HepG2 (cell line): ENCODE results near the gene CAPG. TPM values are rescaled to one million over a fixed set of nuclear protein-coding genes. Genes with fewer than 3 reads are reported as not detected.

Experiments
- CBFB ChIP-seq: sonication (generic); formaldehyde crosslinking; IDR thresholded peaks from 2 replicates; pipeline ENCODE4 v1.4.0; 2020; ENCODE audit warnings: missing genetic modification reagents
- CEBPB ChIP-seq: IDR thresholded peaks from 2 replicates; pipeline ENCODE4 v1.6.1; 2011; ENCODE audit warnings: low read depth, low read length, improper control_type of control experiment, borderline replicate concordance
- EHMT2 ChIP-seq: fragments of 200-600 bp; sonication (generic); IDR thresholded peaks from 2 replicates; pipeline ENCODE4 v1.7.0; 2017; ENCODE audit warnings: antibody characterized with exemption, low read depth, low read length, borderline replicate concordance
- ETV6 ChIP-seq: sonication (generic); formaldehyde crosslinking; conservative IDR thresholded peaks from 2 replicates; pipeline ENCODE4 v1.4.0; 2020; ENCODE audit warnings: missing genetic modification reagents
- GATAD1 ChIP-seq: IDR thresholded peaks from 2 replicates; pipeline ENCODE4 v1.6.1; 2016; ENCODE audit warnings: missing genetic modification reagents, missing compliant biosample characterization
- GPN1 ChIP-seq: sonication (generic); formaldehyde crosslinking; IDR thresholded peaks from 2 replicates; pipeline ENCODE4 v1.5.1; 2020; ENCODE audit warnings: missing genetic modification reagents, borderline replicate concordance
- HDAC1 ChIP-seq: sonication (generic); formaldehyde crosslinking; IDR thresholded peaks from 2 replicates; pipeline ENCODE4 v1.5.1; 2020; ENCODE audit warnings: mild to moderate bottlenecking, missing genetic modification reagents
- MBD4 ChIP-seq: IDR thresholded peaks from 2 replicates; pipeline ENCODE4 v1.6.1; 2012; ENCODE audit warnings: low read length, inconsistent platforms, borderline replicate concordance
- NFE2 ChIP-seq: sonication (generic); formaldehyde crosslinking; IDR thresholded peaks from 2 replicates; pipeline ENCODE4 v1.4.0; 2020; ENCODE audit warnings: missing genetic modification reagents
- PRPF4 ChIP-seq: fragments of 200-400 bp; formaldehyde crosslinking; IDR thresholded peaks from 2 replicates; pipeline ENCODE4 v1.6.1; 2016; ENCODE audit warnings: low read length, low read depth; ENCODE audit not compliant: poor library complexity, severe bottlenecking
- RXRA ChIP-seq: sonication (generic); formaldehyde crosslinking; IDR thresholded peaks from 2 replicates; pipeline ENCODE4 v1.5.1; 2020; ENCODE audit warnings: missing genetic modification reagents
- TFE3 ChIP-seq: IDR thresholded peaks from 2 replicates; pipeline ENCODE4 v1.6.1; 2016
- ZBTB20 ChIP-seq: sonication (generic); formaldehyde crosslinking; IDR thresholded peaks from 2 replicates; pipeline ENCODE4 v1.8.1; 2023; ENCODE audit warnings: missing genetic modification reagents, low read depth, mild to moderate bottlenecking, borderline replicate concordance
- ZBTB8A ChIP-seq: sonication (generic); formaldehyde crosslinking; IDR thresholded peaks from 2 replicates; pipeline ENCODE4 v1.4.0; 2020; ENCODE audit warnings: mild to moderate bottlenecking, low read depth, missing genetic modification reagents, borderline replicate concordance
- ZNF260 ChIP-seq: sonication (generic); formaldehyde crosslinking; IDR thresholded peaks from 2 replicates; pipeline ENCODE4 v1.4.0; 2020; ENCODE audit warnings: missing genetic modification reagents, low read depth, mild to moderate bottlenecking, borderline replicate concordance
- ZNF572 ChIP-seq: sonication (generic); formaldehyde crosslinking; IDR thresholded peaks from 2 replicates; pipeline ENCODE4 v1.5.1; 2020; ENCODE audit warnings: mild to moderate bottlenecking, missing genetic modification reagents
- ZNF720 ChIP-seq: sonication (generic); formaldehyde crosslinking; IDR thresholded peaks from 2 replicates; pipeline ENCODE4 v1.4.0; 2020; ENCODE audit warnings: missing genetic modification reagents
- ZNF776 ChIP-seq: sonication (generic); formaldehyde crosslinking; IDR thresholded peaks from 2 replicates; pipeline ENCODE4 v1.4.0; 2020; ENCODE audit warnings: mild to moderate bottlenecking, missing genetic modification reagents
- polyA plus RNA-seq, 8 experiments: library from polyadenylated mRNA; depleted of rRNA in 3 of 8; stranded (reverse) in 7 of 8; unstranded in 1 of 8; fragments of >200 nt; fragmentation: Illumina TruSeq in 4 of 8; extraction: Trizol in 4 of 8; gene quantifications; 2 replicates each; pipeline versions ENCODE4 v1.2.1 to v1.2.3, GENCODE V29; 2011 to 2016; ENCODE audit warnings: low read depth in 4 of 8, missing spikeins in 1 of 8, mixed read lengths in 1 of 8; ENCODE audit not compliant: insufficient read depth in 1 of 8
- total RNA-seq, 5 experiments: library from RNA; depleted of rRNA; stranded (reverse); fragments of >200 nt; fragmentation: Illumina TruSeq; extraction: Trizol; gene quantifications; 2 replicates each; pipeline ENCODE4 v1.2.3, GENCODE V29; 2016; ENCODE audit warnings: low read depth in 1 of 5
- TF ChIP-seq, protein P1 (sequence below): sonication (generic); formaldehyde crosslinking; IDR thresholded peaks from 2 replicates; pipeline ENCODE4 v1.5.1; 2020; ENCODE audit warnings: mild to moderate bottlenecking, missing genetic modification reagents, moderate library complexity
- TF ChIP-seq, protein P2 (sequence below): sonication (generic); formaldehyde crosslinking; IDR thresholded peaks from 2 replicates; pipeline ENCODE4 v1.5.1; 2020; ENCODE audit warnings: missing genetic modification reagents, mild to moderate bottlenecking, borderline replicate concordance
- TF ChIP-seq, protein P3 (sequence below): sonication (generic); formaldehyde crosslinking; IDR thresholded peaks from 2 replicates; pipeline ENCODE4 v1.9.0; 2021; ENCODE audit warnings: missing genetic modification reagents, borderline replicate concordance
- TF ChIP-seq, protein P4 (sequence below): sonication (generic); formaldehyde crosslinking; IDR thresholded peaks from 2 replicates; pipeline ENCODE4 v1.5.0; 2020; ENCODE audit warnings: missing genetic modification reagents

Gene CAPG
- total and polyA plus RNA-seq, 2 of the 13 experiments (the other 11 are each of a cell fraction or from before 2014, with no cell fraction given): 12.7 to 18.2 TPM

DNA sequence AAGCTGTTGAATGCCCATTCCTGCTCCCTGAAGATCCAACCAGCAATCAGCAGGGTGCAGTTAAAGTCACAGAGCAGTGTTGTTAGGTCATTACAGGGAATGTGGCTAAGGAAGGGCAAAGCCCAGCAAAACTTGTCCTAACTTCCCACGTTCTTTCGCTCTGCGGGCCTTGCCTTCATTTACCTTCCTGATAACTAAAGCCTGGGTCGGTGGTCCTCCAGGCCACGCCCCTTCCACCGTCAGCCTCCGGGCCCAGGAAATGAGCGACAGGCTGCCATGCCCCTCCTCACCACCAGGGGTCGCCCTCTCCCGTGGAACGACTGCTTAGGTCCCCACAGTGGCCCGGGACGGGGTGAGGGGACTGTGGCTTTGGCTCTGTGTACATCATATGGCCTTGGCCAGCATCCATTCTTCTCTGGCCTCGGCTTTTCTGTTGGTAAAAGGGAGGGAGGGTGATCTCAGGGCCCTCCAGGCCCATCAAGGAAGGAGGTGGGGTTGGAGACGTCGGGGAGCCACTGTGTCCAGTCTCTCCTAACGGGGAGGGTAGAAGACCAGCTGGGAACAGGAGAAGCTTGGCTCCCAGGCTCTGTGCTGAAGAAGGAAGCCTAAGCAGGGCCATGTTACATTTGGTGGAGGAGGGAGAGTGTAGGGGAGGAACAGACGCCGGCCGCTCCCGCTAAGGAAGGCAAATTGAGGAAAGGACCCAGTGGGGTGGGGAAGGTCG, 10.5 kb upstream of the CAPG start (continued):
- TF ChIP-seq ZBTB8A (CRISPR knock-in tag) (0 out of 2 replicates have a peak, but pooled peaks have one; percentile 19), ZNF572 (CRISPR knock-in tag) (peak; percentile 47; the same call in 1 of the 2 replicates), EHMT2 (no peak), GPN1 (no peak), NFE2 (CRISPR knock-in tag) (no peak), ZBTB20 (peak; percentile 19; the same call in 1 of the 2 replicates), RXRA (CRISPR knock-in tag) (peak; percentile 86), ZNF776 (CRISPR knock-in tag) (no peak), MBD4 (no peak), PRPF4 (no peak), CBFB (CRISPR knock-in tag) (peak; percentile 78), GATAD1 (CRISPR knock-in tag) (peak; percentile 81), HDAC1 (CRISPR knock-in tag) (no peak; the same call in 1 of the 2 replicates), CEBPB (no peak), ZNF720 (CRISPR knock-in tag) (no peak; the same call in 1 of the 2 replicates), ZNF260 (no peak), ETV6 (CRISPR knock-in tag) (peak; percentile 52; the same call in 1 of the 2 replicates), TFE3 (CRISPR knock-in tag) (0 out of 2 replicates have a peak, but pooled peaks have one; percentile 46)
- TF ChIP-seq, protein P1, sequence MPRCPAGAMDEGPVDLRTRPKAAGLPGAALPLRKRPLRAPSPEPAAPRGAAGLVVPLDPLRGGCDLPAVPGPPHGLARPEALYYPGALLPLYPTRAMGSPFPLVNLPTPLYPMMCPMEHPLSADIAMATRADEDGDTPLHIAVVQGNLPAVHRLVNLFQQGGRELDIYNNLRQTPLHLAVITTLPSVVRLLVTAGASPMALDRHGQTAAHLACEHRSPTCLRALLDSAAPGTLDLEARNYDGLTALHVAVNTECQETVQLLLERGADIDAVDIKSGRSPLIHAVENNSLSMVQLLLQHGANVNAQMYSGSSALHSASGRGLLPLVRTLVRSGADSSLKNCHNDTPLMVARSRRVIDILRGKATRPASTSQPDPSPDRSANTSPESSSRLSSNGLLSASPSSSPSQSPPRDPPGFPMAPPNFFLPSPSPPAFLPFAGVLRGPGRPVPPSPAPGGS (CRISPR knock-in tag): 0 out of 2 replicates have a peak, but pooled peaks have one; percentile 67
- TF ChIP-seq, protein P2, sequence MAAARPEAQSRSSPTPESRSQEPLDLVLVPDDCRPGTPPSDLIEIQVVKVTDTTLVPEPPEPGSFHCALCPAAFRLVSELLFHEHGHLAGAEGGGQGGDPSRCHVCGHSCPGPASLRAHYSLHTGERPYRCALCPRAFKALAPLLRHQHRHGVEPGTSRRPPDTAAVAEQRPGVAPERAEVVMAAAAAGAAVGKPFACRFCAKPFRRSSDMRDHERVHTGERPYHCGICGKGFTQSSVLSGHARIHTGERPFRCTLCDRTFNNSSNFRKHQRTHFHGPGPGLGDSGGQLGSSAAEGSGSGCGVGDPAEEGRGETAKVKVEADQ (CRISPR knock-in tag): no peak
- TF ChIP-seq, protein P3, sequence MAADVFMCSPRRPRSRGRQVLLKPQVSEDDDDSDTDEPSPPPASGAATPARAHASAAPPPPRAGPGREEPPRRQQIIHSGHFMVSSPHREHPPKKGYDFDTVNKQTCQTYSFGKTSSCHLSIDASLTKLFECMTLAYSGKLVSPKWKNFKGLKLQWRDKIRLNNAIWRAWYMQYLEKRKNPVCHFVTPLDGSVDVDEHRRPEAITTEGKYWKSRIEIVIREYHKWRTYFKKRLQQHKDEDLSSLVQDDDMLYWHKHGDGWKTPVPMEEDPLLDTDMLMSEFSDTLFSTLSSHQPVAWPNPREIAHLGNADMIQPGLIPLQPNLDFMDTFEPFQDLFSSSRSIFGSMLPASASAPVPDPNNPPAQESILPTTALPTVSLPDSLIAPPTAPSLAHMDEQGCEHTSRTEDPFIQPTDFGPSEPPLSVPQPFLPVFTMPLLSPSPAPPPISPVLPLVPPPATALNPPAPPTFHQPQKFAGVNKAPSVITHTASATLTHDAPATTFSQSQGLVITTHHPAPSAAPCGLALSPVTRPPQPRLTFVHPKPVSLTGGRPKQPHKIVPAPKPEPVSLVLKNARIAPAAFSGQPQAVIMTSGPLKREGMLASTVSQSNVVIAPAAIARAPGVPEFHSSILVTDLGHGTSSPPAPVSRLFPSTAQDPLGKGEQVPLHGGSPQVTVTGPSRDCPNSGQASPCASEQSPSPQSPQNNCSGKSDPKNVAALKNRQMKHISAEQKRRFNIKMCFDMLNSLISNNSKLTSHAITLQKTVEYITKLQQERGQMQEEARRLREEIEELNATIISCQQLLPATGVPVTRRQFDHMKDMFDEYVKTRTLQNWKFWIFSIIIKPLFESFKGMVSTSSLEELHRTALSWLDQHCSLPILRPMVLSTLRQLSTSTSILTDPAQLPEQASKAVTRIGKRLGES: no peak
- TF ChIP-seq, protein P4, sequence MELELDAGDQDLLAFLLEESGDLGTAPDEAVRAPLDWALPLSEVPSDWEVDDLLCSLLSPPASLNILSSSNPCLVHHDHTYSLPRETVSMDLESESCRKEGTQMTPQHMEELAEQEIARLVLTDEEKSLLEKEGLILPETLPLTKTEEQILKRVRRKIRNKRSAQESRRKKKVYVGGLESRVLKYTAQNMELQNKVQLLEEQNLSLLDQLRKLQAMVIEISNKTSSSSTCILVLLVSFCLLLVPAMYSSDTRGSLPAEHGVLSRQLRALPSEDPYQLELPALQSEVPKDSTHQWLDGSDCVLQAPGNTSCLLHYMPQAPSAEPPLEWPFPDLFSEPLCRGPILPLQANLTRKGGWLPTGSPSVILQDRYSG (CRISPR knock-in tag): no peak
